Measurements from ENCODE around the gene MFSD2A.
"Not testable (repeated sequence)": the region's sequence is repeated elsewhere in the genome, so short reads cannot be mapped to it uniquely, and the experiment has no call there.

MFSD2A gene

DNA sequence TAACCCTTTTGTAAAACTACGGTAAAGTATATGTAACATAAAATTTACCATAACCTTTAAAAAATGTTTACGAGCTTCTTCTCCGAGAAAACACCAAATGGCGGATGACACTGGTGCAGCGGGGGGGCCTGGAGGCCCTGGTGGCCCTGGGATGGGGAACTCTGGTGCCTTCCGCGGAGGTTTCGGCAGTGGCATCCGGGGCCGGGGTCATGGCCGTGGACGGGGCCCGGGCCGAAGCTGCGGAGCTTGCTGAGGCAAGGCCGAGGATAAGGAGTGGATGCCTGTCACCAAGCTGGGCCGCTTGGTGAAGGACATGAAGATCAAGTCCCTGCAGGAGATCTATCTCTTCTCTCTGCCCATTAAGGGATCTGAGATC lies 7.5 kb downstream of the MFSD2A start:
- H3K36me3 ChIP-seq (ENCODE audit: control insufficient read depth, low read length) = peaks cover 59% of the 10 kb centered on the region
- no peaks in the 10 kb centered on the region for H3K9me3 ChIP-seq (ENCODE audit: control insufficient read depth, insufficient read depth, low read length)
- H3F3A ChIP-seq (ENCODE audit: control insufficient read depth, insufficient read depth) = peaks cover 14% of the 10 kb centered on the region
- no peak for TF ChIP-seq EZH2phosphoT487 (IDR thresholded peaks at IDR 0.05; ENCODE audit: borderline replicate concordance, low read length)
- TF ChIP-seq, protein P1, sequence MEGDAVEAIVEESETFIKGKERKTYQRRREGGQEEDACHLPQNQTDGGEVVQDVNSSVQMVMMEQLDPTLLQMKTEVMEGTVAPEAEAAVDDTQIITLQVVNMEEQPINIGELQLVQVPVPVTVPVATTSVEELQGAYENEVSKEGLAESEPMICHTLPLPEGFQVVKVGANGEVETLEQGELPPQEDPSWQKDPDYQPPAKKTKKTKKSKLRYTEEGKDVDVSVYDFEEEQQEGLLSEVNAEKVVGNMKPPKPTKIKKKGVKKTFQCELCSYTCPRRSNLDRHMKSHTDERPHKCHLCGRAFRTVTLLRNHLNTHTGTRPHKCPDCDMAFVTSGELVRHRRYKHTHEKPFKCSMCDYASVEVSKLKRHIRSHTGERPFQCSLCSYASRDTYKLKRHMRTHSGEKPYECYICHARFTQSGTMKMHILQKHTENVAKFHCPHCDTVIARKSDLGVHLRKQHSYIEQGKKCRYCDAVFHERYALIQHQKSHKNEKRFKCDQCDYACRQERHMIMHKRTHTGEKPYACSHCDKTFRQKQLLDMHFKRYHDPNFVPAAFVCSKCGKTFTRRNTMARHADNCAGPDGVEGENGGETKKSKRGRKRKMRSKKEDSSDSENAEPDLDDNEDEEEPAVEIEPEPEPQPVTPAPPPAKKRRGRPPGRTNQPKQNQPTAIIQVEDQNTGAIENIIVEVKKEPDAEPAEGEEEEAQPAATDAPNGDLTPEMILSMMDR (IDR thresholded peaks at IDR 0.05; ENCODE audit: low read depth, low read length, poor library complexity, severe bottlenecking) = no peak
- no peaks in the 10 kb centered on the region for H3K9me2 ChIP-seq (replicated peaks; ENCODE audit: control insufficient read depth, low read length)
- H3K79me2 ChIP-seq (ENCODE audit: control insufficient read depth, low read length) = peaks cover 4% of the 10 kb centered on the region
- H3K4me3 ChIP-seq (ENCODE audit: low read length) = no peak overlapping the region
- no peaks in the 10 kb centered on the region for H4K20me1 ChIP-seq (ENCODE audit: control insufficient read depth, insufficient read depth, low read depth, low read length)
- no peak overlapping the region for H3K4me2 ChIP-seq (ENCODE audit: low read length)
- H3K27me3 ChIP-seq (ENCODE audit: control insufficient read depth, low read length) = no peaks in the 10 kb centered on the region
- peaks cover 26% of the 10 kb centered on the region for H3K4me1 ChIP-seq (ENCODE audit: control insufficient read depth, low read length)
- H3K27ac ChIP-seq (ENCODE audit: low read depth, low read length) = no peak overlapping the region

DNA sequence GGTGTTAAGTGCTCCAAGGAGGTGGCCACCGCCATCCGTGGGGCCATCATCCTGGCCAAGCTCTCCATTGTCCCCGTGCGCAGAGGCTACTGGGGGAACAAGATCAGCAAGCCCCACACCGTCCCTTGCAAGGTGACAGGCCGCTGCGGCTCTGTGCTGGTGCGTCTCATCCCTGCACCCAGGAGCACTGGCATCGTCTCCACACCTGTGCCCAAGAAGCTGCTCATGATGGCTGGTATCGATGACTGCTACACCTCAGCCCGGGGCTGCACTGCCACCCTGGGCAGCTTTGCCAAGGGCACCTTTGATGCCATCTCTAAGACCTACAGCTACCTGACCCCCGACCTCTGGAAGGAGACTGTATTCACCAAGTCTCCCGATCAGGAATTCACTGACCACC lies 8.0 kb downstream of the MFSD2A start:
- not testable (repeated sequence) for H3K9me2 ChIP-seq (replicated peaks; ENCODE audit: control insufficient read depth, low read length); H3K9me3 ChIP-seq (ENCODE audit: control insufficient read depth, insufficient read depth, low read length); H3K4me2 ChIP-seq (ENCODE audit: low read length); H3K79me2 ChIP-seq (ENCODE audit: control insufficient read depth, low read length); H3K4me3 ChIP-seq (ENCODE audit: low read length); H4K20me1 ChIP-seq (ENCODE audit: control insufficient read depth, insufficient read depth, low read depth, low read length); H3K27ac ChIP-seq (ENCODE audit: low read depth, low read length); H3K27me3 ChIP-seq (ENCODE audit: control insufficient read depth, low read length)
- H3K4me1 ChIP-seq (ENCODE audit: control insufficient read depth, low read length) = peaks cover 26% of the 10 kb centered on the region
- H3K36me3 ChIP-seq (ENCODE audit: control insufficient read depth, low read length) = peaks cover 63% of the 10 kb centered on the region
- H3F3A ChIP-seq (ENCODE audit: control insufficient read depth, insufficient read depth) = peaks cover 14% of the 10 kb centered on the region

DNA sequence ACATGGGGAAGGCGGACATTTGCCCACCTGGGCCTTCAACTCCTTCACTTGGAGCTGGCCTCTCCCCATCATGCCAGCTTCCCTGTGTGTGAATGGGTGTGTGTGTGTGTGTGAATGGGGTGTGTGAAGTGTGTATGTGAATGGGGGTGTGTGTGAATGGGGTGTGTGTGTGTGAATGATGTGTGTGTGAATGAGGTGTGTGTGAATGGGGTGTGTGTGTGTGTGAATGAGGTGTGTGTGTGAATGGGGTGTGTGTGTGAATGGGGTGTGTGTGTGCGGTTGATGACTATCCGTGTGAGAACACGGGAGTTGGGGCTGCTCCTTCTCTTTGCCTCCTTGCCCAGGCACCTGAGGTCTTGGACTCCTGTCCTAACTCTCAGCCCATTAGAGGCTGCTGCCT lies 9.6 kb downstream of the MFSD2A start:
- Histone ChIP-seq H3K4me2 (ENCODE audit: low read length) (no peak overlapping the region), H3K36me3 (ENCODE audit: control insufficient read depth, low read length) (peaks cover 75% of the 10 kb centered on the region)
- TF ChIP-seq, protein P1 (IDR thresholded peaks at IDR 0.05; ENCODE audit: low read depth, low read length, poor library complexity, severe bottlenecking) = no peak
- no peak for TF ChIP-seq EZH2phosphoT487 (IDR thresholded peaks at IDR 0.05; ENCODE audit: borderline replicate concordance, low read length)

DNA sequence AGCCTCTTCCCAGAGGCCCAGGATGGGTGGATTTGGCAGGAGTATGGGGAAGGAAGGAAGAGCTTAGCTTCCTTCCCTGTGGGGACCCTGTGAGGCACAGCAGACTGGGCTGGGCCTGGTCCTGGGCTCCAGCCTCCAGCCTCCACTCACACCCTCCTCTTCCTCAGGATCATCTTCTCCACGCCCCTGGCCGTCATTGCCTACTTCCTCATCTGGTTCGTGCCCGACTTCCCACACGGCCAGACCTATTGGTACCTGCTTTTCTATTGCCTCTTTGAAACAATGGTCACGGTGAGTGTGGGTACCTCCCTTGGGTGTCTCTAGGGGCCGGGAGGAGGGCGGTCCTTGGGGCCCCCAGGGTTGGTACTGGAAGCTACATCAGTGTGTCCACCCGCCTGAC lies 10.1 kb downstream of the MFSD2A start:
- Histone ChIP-seq H3K9me2 (replicated peaks; ENCODE audit: control insufficient read depth, low read length) (no peaks in the 10 kb centered on the region), H3K9me3 (ENCODE audit: control insufficient read depth, insufficient read depth, low read length) (no peaks in the 10 kb centered on the region), H3K4me3 (ENCODE audit: low read length) (no peak overlapping the region), H3K36me3 (ENCODE audit: control insufficient read depth, low read length) (peaks cover 77% of the 10 kb centered on the region), H3K4me1 (ENCODE audit: control insufficient read depth, low read length) (peaks cover 16% of the 10 kb centered on the region), H3K27ac (ENCODE audit: low read depth, low read length) (no peak overlapping the region), H4K20me1 (ENCODE audit: control insufficient read depth, insufficient read depth, low read depth, low read length) (no peaks in the 10 kb centered on the region), H3K27me3 (ENCODE audit: control insufficient read depth, low read length) (no peaks in the 10 kb centered on the region), H3K79me2 (ENCODE audit: control insufficient read depth, low read length) (peaks cover 4% of the 10 kb centered on the region), H3K4me2 (ENCODE audit: low read length) (no peak overlapping the region), H3F3A (ENCODE audit: control insufficient read depth, insufficient read depth) (no peaks in the 10 kb centered on the region)
- TF ChIP-seq, protein P1 (IDR thresholded peaks at IDR 0.05; ENCODE audit: low read depth, low read length, poor library complexity, severe bottlenecking) = no peak
- no peak for TF ChIP-seq EZH2phosphoT487 (IDR thresholded peaks at IDR 0.05; ENCODE audit: borderline replicate concordance, low read length)

More for the DNA sequence above, 9.6 kb downstream of the MFSD2A start:
- Histone ChIP-seq H3K9me3 (ENCODE audit: control insufficient read depth, insufficient read depth, low read length) (no peaks in the 10 kb centered on the region), H3K27me3 (ENCODE audit: control insufficient read depth, low read length) (no peaks in the 10 kb centered on the region), H3K9me2 (replicated peaks; ENCODE audit: control insufficient read depth, low read length) (no peaks in the 10 kb centered on the region), H3K4me3 (ENCODE audit: low read length) (no peak overlapping the region), H4K20me1 (ENCODE audit: control insufficient read depth, insufficient read depth, low read depth, low read length) (no peaks in the 10 kb centered on the region), H3K79me2 (ENCODE audit: control insufficient read depth, low read length) (peaks cover 4% of the 10 kb centered on the region), H3F3A (ENCODE audit: control insufficient read depth, insufficient read depth) (peaks cover 1% of the 10 kb centered on the region; the same call in 1 of the 2 replicates), H3K27ac (ENCODE audit: low read depth, low read length) (no peak overlapping the region), H3K4me1 (ENCODE audit: control insufficient read depth, low read length) (peaks cover 21% of the 10 kb centered on the region)
